B cell (primary cell): ENCODE data around the gene FES.

Source experiments
- CTCF ChIP-seq: fragments of 200-600 bp; IDR thresholded peaks from one replicate; pipeline ENCODE4 v1.8.0; 2022; ENCODE audit warnings: antibody characterized with exemption, mild to moderate bottlenecking
- EZH2 ChIP-seq: IDR thresholded peaks from 2 replicates; pipeline ENCODE4 v1.6.1; 2012; ENCODE audit warnings: borderline replicate concordance, low read depth, mild to moderate bottlenecking, moderate library complexity, low read length; ENCODE audit not compliant: insufficient read depth, poor library complexity, severe bottlenecking

GRCh38 chr15:90869140-90869541 is 15.2 kb upstream of the FES start:
- TF ChIP-seq EZH2 (no peak), CTCF (no peak)
